ENCODE measurements around the gene NONO.

DNA sequence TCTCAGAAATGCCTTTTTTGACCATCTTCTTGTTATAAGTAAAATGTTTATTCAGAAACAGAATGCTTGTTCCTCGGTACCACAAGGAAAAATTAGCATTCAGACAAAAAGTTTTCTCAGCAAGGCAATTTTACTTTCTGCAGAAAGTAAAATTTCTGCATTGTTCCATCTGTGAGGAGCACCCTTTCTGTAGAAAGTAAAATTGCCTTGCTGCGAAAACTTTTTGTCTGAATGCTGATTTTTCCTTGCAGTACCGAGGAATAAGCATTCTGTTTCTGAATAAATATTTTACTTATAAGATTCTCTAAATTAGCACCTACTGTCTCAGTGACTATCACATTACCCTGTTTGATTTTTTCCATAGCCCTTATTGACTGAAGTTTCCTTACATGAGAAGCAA is 43.0 kb downstream of the NONO start:
- TF ChIP-seq, protein P1, sequence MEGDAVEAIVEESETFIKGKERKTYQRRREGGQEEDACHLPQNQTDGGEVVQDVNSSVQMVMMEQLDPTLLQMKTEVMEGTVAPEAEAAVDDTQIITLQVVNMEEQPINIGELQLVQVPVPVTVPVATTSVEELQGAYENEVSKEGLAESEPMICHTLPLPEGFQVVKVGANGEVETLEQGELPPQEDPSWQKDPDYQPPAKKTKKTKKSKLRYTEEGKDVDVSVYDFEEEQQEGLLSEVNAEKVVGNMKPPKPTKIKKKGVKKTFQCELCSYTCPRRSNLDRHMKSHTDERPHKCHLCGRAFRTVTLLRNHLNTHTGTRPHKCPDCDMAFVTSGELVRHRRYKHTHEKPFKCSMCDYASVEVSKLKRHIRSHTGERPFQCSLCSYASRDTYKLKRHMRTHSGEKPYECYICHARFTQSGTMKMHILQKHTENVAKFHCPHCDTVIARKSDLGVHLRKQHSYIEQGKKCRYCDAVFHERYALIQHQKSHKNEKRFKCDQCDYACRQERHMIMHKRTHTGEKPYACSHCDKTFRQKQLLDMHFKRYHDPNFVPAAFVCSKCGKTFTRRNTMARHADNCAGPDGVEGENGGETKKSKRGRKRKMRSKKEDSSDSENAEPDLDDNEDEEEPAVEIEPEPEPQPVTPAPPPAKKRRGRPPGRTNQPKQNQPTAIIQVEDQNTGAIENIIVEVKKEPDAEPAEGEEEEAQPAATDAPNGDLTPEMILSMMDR (IDR thresholded peaks at IDR 0.05; ENCODE audit: low read depth, low read length, missing input control): no peak
- TF ChIP-seq RAD21 (IDR thresholded peaks at IDR 0.05) (no peak), HNF4G (IDR thresholded peaks at IDR 0.05) (no peak), TAF1 (conservative IDR thresholded peaks at IDR 0.05) (no peak), EGR1 (IDR thresholded peaks at IDR 0.05; ENCODE audit: low read depth in 2 of 2) (no peak), RXRA (IDR thresholded peaks at IDR 0.05) (no peak)
- TF ChIP-seq, protein P2, sequence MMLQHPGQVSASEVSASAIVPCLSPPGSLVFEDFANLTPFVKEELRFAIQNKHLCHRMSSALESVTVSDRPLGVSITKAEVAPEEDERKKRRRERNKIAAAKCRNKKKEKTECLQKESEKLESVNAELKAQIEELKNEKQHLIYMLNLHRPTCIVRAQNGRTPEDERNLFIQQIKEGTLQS (IDR thresholded peaks at IDR 0.05): no peak
- TF ChIP-seq, protein P3, sequence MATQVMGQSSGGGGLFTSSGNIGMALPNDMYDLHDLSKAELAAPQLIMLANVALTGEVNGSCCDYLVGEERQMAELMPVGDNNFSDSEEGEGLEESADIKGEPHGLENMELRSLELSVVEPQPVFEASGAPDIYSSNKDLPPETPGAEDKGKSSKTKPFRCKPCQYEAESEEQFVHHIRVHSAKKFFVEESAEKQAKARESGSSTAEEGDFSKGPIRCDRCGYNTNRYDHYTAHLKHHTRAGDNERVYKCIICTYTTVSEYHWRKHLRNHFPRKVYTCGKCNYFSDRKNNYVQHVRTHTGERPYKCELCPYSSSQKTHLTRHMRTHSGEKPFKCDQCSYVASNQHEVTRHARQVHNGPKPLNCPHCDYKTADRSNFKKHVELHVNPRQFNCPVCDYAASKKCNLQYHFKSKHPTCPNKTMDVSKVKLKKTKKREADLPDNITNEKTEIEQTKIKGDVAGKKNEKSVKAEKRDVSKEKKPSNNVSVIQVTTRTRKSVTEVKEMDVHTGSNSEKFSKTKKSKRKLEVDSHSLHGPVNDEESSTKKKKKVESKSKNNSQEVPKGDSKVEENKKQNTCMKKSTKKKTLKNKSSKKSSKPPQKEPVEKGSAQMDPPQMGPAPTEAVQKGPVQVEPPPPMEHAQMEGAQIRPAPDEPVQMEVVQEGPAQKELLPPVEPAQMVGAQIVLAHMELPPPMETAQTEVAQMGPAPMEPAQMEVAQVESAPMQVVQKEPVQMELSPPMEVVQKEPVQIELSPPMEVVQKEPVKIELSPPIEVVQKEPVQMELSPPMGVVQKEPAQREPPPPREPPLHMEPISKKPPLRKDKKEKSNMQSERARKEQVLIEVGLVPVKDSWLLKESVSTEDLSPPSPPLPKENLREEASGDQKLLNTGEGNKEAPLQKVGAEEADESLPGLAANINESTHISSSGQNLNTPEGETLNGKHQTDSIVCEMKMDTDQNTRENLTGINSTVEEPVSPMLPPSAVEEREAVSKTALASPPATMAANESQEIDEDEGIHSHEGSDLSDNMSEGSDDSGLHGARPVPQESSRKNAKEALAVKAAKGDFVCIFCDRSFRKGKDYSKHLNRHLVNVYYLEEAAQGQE (IDR thresholded peaks at IDR 0.05): no peak
- TF ChIP-seq, protein P4, sequence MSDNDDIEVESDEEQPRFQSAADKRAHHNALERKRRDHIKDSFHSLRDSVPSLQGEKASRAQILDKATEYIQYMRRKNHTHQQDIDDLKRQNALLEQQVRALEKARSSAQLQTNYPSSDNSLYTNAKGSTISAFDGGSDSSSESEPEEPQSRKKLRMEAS (IDR thresholded peaks at IDR 0.05): no peak
